Esophagus mucosa (tissue), 1 donor: ENCODE data around the gene FAM20C. TPM values are rescaled to one million over a fixed set of nuclear protein-coding genes. Genes with fewer than 3 reads are reported as not detected.
"Not testable (repeated sequence)": the region's sequence is repeated elsewhere in the genome, so short reads cannot be mapped to it uniquely, and the experiment has no call there.

Experiments
- ATAC-seq: fragments of 200-7000 bp; cut with Tn5 transposase; one replicate; pipeline ENCODE4 v1.9.1; 2020
- total RNA-seq: library from RNA; stranded (reverse); gene quantifications from one replicate; pipeline ENCODE4 v1.2.4, GENCODE V29; 2023
- donor health status: DM: yes; HTN: yes; CAD: no.

FAM20C gene
- total RNA-seq, 1 donor from 2014 or later = 12.6 TPM

DNA sequence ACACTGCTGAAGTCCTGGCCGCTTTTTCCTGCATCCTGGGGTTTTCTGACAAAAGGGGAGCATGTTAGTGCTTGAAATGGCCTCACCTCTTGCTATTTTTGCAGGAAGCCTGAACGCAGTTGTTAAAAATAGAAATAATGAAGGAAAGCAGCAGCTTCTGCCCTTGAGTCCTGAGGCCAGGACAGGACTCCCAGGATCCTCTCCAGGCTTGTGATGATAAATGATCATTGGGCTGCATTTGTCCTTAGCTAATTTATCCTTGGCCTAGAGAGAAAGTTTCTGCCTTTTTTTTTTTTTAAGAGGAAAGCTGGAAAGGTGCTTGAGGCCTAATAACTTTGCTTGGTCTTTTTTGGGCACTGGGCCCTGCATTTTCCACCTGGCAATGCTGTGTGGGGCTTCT is 17.7 kb upstream of the FAM20C start:
- ATAC-seq = no peak

- no peak for ATAC-seq
These were observed 16.4 kb upstream of the FAM20C start for GRCh38 chr7:175955-176354.

GRCh38 chr7:176381-176780 is 16.0 kb upstream of the FAM20C start:
- ATAC-seq = no peak

GRCh38 chr7:176786-177459 is 15.4 kb upstream of the FAM20C start:
- ATAC-seq = no peak

DNA sequence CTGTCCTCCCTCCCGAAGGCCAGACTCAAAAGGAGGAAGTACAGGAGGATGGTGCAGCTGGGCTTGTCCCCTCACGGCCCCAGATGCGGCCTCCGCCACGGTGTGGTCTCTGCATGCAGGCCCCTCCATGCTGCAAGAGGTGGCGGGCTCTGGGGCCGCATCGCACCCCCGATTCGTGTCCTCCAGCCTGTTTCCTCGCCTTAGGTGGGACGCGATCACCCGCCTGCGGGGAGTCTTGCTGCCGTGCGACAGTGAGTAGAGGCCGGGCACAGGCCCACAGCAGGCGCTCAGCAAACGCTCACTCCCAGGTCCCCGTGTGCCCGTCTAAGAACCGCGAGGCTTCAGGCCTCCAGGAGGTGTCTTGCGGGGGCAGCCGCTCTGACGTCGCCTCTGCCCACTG is 13.9 kb upstream of the FAM20C start:
- no peak for ATAC-seq

DNA sequence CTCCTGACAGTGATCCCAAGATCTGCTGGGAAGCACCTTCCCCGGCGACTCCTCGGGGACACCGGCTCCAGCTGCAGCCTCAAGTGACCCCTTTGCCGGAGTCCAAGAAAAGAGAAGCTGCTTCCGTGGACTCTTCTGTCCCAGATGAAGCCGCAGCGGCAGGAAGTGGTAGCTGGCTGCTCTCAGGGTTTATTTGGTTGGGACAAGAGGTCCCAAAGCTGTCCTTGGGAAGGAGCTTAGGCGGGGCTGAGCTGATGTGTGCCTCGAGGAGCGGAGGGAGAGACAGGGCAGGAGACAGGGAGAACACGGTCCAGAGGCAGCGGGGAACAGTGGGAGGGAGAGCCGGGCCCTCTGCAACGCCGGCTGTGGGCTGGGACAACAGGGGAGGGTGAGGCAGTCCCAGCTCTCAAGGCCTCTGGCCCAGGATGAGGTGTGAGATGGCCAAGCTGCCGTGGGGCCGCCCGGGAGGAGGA is 13.1 kb upstream of the FAM20C start:
- no peak for ATAC-seq

DNA sequence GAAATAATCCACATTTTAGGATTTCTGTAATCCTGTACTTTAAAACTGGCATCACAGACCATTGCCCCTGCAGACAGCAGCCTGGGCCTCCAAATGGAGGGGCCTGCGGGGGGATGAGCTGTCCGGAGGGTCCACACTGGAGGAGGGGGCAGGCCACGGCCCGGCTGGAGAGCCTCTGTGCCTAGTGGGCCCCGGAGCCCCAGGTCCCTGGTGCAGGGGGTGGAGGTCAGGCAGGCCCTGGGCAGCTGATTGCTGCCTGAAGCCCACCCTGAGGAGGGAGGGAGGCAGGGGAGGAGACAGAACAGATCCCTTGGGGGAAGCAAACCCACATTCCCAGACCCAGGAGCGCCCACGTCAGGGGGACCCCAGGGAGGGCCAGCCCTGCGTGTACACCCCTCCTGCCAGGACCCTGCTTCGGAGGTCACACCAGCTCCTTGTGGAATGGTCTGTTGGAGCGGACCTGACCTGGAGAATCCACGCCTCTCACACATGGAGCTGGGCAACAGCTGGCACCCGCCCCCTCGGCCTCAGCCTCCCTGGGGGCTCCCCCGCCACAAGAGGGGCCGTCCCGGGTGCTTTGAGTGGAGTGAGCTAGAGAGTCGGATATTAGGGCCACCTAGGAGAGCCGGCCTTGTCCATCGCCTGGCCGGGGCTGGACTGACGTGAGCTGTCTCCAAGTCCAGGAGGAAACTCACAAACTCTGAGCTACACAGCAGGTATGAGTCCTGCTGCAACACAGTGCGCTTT is 12.2 kb upstream of the FAM20C start:
- no peak for ATAC-seq

DNA sequence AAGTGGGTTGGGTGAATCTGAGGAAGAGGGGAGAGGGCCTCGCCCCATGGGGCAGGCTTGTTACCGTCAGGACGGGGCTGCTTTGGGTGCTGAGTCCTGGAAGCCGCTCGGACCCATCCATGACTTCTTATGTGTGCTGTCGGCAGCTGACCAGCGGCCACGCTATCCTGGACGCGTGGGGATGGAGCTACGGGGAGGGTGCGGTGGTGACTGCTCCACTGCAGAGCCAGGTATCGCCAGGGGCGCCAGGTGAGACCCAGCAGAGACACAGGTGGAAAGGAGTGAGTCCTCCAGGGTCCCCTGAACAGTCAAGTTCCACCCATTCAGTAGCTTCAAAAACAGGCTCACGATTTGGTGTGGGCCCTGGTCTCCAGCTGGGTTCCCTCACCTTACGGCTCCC is 10.6 kb upstream of the FAM20C start:
- no peak for ATAC-seq

GRCh38 chr7:182502-182901 is 9.9 kb upstream of the FAM20C start:
- ATAC-seq = not testable (repeated sequence)

GRCh38 chr7:183496-184292 is 8.7 kb upstream of the FAM20C start:
- ATAC-seq = no peak

DNA sequence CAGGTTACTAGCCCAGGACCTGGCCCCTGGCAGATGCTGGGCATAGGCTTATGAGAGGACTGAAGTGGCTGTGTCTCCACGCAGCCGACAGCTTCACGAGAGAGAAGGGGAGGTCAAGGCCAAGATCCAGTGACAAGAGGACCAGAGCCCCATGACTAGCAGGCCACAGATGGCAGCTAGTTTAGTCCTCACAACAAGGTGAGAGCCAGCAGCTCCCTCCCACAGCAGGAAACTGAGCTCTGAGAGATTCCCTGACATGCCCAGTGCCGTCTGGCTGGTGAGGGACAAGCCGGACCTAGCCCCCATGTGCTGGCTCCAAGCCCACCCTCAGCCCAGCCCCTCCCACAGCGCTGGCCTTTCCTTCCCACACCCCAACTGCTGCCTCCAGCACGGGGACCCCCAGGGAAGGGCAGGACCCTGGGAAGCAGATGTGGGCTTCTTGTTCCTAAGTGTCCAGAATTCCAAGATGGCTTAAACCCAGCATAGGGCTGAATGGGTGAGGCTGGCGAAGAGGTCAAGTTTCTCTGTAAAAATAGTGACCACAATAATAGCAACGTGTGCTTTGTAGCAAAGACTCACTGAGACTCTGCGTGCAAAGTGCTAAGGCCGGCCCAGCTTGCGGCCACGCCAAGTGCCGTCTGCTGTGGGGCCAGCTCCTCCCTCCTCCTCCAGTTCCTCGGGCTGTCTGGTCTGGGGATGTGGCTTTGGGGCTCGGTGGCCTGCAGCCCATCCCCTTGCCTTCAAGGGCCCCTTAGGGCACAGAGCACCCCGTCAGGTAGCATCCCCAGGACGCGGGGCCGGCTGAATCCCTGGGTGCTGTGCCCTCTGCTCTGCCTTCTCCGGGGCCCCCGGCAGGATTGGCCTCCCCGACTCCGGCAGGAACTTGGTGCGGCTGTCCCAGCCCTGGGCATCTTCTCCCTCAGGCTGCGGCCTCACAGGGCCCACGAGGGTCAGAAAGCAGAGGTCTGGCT is 7.8 kb upstream of the FAM20C start:
- ATAC-seq = no peak

GRCh38 chr7:186516-187113 is 5.8 kb upstream of the FAM20C start:
- ATAC-seq = no peak

- no peak for ATAC-seq
These were observed 5.0 kb upstream of the FAM20C start for GRCh38 chr7:187227-187927.

- no peak for ATAC-seq
These were observed 4.2 kb upstream of the FAM20C start for GRCh38 chr7:188174-188573.

GRCh38 chr7:188727-189500 is 3.5 kb upstream of the FAM20C start:
- no peak for ATAC-seq

DNA sequence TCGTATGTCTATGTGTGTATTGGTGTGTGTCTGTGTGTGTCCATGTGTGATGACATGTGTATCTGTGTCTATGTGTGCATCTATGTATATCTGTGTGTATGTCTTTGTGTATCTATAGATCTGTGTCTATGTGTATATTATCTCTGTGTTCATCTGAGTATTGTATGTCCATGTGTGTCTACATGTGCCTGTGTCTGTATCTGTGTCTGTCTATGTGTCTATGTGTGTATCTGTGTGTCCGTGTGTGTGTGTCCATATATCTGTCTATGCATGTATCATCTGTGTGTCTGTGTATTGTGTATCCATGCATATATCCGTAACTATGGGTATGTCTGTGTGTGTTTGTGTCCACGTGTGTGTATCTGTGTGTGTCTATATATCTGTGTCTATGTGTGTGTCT is 2.7 kb upstream of the FAM20C start:
- ATAC-seq = no peak

DNA sequence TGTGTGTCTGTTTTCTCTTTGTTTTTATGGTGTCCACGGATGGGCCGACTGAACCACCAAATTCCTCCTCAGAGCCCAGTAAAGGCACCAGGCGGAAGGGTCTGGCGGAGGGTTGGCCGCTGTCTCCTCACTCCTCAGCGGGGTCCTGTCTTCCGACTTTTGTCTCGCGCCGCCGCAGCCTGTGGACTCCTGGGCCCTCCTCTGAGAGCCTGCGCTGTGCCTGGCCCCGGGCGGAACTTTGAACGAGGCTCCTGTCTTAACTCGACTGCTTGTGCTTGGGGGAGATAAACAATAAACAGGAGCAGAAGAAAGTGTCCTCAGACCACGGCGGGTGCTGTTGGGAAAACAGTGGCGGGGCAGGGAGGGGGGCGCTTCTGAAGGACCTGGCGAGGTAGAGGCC is 2.2 kb upstream of the FAM20C start:
- no peak for ATAC-seq

GRCh38 chr7:191105-191980 is 1.0 kb upstream of the FAM20C start:
- peak; percentile 34 for ATAC-seq
